HUES6 (cell line): ENCODE measurements around the gene CEMIP.

Experiments
- H3K27ac ChIP-seq: 2 replicates; pipeline ENCODE4 v1.7.0; 2013; ENCODE audit warnings: low read depth, mild to moderate bottlenecking, low read length, inconsistent platforms
- H3K27me3 ChIP-seq: 2 replicates; pipeline ENCODE4 v1.6.1; 2013; ENCODE audit warnings: low read length; ENCODE audit not compliant: control insufficient read depth, insufficient read depth
- H3K36me3 ChIP-seq: 2 replicates; pipeline ENCODE4 v1.6.1; 2013; ENCODE audit warnings: low read length; ENCODE audit not compliant: control insufficient read depth, insufficient read depth
- H3K4me1 ChIP-seq: 2 replicates; pipeline ENCODE4 v1.6.1; 2013; ENCODE audit warnings: low read length; ENCODE audit not compliant: control insufficient read depth, insufficient read depth
- H3K4me3 ChIP-seq: 2 replicates; pipeline ENCODE4 v1.5.1; 2013; ENCODE audit warnings: low read depth, low read length
- H3K9ac ChIP-seq: one replicate; pipeline ENCODE4 v1.6.1; 2013; ENCODE audit warnings: mild to moderate bottlenecking, low read length
- H3K9me3 ChIP-seq: 2 replicates; pipeline ENCODE4 v1.6.1; 2013; ENCODE audit warnings: low read depth, low read length; ENCODE audit not compliant: control insufficient read depth, insufficient read depth

Gene CEMIP

DNA sequence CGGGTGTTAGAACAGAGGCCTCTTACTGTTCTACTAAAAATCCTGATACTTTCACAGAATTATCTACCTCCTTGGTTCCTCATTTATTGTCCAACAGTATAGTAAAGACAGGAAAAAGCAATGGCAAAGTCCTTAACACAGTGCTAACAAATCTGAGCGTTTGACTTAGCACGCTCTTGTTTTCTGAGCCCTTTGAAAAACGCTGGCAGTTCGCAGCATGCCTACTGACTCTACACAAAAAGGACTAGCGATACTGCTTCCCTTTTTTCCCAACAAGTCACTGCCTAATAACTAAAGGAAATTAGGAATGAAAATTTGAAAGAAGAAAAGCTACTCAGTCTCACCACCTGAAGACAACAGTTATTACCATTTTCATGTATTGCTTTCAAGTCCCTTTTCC lies 34.8 kb upstream of the CEMIP start:
- no peak overlapping the region for H3K4me3 ChIP-seq
- no peaks in the 10 kb centered on the region for H3K36me3 ChIP-seq
- H3K27me3 ChIP-seq = no peaks in the 10 kb centered on the region
- no peak overlapping the region for H3K27ac ChIP-seq
- no peak overlapping the region for H3K9ac ChIP-seq
- H3K4me1 ChIP-seq = peaks cover 22% of the 10 kb centered on the region
- H3K9me3 ChIP-seq = no peaks in the 10 kb centered on the region

DNA sequence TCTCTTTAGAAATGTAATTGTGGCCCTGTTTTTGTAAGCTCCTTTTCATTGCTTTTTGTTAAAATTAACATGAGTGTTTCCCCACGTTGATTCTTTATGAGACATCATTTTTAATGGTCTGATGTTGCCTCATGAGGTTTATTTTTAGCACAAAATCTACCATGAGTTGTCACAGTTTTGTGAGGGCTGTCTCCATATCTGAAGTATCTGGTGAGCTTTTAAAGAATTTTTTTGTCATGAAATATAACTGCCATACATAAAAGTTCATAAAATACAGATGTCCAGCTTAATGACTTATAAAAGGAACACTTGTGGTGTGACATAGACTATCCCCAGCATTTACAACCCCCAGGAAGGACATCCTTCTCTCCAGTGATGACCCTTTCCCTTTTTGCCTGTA lies 34.3 kb upstream of the CEMIP start:
- no peaks in the 10 kb centered on the region for H3K27me3 ChIP-seq
- H3K9me3 ChIP-seq = no peaks in the 10 kb centered on the region
- no peak overlapping the region for H3K27ac ChIP-seq
- H3K36me3 ChIP-seq = no peaks in the 10 kb centered on the region
- peaks cover 22% of the 10 kb centered on the region for H3K4me1 ChIP-seq
- H3K9ac ChIP-seq = no peak overlapping the region
- no peak overlapping the region for H3K4me3 ChIP-seq

DNA sequence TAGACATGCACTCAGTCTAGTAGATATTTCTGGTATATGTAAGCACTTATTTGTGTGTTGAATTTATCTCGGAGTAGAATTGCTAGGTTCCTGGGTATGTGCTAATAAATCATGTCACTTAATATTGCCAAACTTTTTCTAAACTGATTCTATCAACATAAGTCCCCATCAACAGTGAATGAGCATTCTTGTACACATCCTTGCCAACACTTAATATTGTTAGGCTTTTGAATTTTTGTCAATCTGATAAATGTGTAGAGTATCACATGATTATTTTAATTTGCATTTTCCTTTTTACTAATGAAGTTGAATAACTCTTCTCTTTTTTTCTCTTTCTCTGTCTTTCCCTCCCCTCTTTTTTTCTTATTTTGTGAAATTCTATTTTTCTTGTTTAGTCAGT lies 33.3 kb upstream of the CEMIP start:
- Histone ChIP-seq H3K9me3 (no peaks in the 10 kb centered on the region), H3K27ac (no peak overlapping the region), H3K9ac (no peak overlapping the region), H3K27me3 (no peaks in the 10 kb centered on the region), H3K4me1 (peaks cover 22% of the 10 kb centered on the region), H3K36me3 (no peaks in the 10 kb centered on the region), H3K4me3 (no peak overlapping the region)

DNA sequence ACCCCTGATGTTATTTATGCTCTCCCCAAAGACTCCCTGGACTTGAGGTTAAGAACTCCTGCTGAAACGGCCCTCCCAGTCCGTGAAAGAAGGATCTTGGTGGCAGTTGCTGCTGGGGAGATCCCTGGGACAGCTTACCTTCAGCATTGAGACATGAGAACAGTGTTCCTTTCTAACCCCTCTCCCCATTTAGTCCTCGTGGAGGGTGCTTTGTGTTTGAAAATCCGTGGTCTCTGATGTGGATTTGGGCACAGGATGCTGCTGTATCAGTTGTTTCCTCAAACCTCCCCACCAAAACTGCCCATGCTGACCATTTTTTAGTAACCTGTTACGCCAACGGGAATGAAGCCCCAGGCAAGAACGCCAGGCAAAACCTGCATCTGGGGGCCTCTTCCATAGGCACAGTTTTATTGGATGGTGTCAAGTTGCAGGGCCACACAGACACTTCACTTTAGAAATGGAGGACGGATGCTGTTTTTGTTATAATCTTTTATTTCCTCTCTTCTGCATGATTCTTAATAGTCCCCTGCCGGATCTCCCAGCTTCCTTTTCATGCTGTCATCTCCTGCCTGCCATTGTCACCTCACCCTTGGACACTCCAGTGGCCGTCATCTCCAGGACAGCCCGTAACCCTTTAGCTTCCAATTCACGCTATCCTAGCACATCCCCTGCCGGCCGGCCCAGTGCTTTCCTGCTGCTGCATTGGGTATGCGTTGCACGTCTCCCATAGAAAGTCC lies 31.7 kb upstream of the CEMIP start:
- no peaks in the 10 kb centered on the region for H3K36me3 ChIP-seq
- no peak overlapping the region for H3K9ac ChIP-seq
- no peaks in the 10 kb centered on the region for H3K27me3 ChIP-seq
- H3K4me1 ChIP-seq = peaks cover 22% of the 10 kb centered on the region
- no peaks in the 10 kb centered on the region for H3K9me3 ChIP-seq
- H3K4me3 ChIP-seq = no peak overlapping the region
- H3K27ac ChIP-seq = no peak overlapping the region

DNA sequence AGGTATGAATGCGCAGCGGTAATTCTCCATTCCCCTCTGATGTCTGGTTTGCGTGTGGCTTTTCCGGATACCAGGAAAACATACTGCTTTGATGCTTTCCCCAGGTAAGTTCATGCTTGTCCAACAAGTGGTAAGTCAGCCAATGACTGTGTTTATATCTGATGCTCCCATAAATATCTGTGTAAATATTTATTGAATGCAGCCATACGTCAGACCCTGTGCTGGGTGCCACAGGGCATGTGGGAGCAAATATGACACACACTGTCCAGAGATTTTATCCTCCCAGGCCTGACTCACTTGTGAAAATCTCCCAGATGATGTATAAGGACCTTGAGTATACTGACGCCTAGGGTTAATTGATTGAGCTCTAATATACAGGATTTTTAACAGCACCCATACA lies 29.6 kb upstream of the CEMIP start:
- Histone ChIP-seq H3K4me3 (no peak overlapping the region), H3K27ac (no peak overlapping the region), H3K9me3 (no peaks in the 10 kb centered on the region), H3K4me1 (peaks cover 12% of the 10 kb centered on the region), H3K36me3 (peaks cover 3% of the 10 kb centered on the region; the same call in 1 of the 2 replicates), H3K9ac (no peak overlapping the region), H3K27me3 (no peaks in the 10 kb centered on the region)

DNA sequence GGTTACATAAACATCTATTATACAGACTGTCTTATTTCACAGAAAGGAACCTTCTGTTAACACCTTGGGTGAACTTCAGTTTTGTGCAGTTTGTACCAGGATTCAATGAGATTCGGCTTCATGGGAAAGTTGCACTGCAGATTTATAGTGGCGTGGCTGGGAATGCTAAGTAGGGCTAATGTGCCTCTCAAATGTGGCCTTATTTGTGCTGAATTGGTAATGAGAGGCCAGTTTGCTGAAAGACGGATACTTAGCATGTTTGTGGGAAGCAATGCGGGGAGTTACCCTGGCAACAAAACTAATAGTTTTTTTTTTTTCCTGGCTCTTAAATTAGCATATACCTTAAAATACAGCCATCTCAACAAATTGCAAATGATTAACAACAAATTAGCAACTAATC lies 28.6 kb upstream of the CEMIP start:
- Histone ChIP-seq H3K9ac (no peak overlapping the region), H3K27me3 (no peaks in the 10 kb centered on the region), H3K9me3 (no peaks in the 10 kb centered on the region), H3K36me3 (peaks cover 3% of the 10 kb centered on the region; the same call in 1 of the 2 replicates), H3K4me3 (no peak overlapping the region), H3K27ac (no peak overlapping the region), H3K4me1 (peaks cover 11% of the 10 kb centered on the region)

DNA sequence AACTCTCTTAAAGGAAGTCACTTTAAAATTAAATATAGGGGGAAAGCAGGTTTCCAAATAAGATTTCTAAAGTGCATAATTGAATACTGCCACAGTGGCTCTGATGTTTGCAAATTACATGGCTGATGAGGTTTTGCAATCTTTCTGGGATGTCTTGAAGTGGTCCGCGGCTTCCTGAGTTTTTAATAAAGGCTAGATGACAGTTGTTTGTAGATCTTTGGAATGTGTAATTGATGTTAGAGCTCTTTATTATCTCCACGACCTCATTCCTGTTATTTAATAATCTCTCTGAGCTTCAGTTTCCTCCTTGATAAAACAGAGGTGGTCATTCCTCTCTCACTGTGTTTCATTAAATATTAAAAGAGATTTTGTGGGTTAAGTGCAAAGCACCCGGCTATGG lies 27.0 kb upstream of the CEMIP start:
- Histone ChIP-seq H3K27me3 (no peaks in the 10 kb centered on the region), H3K9me3 (no peaks in the 10 kb centered on the region), H3K36me3 (peaks cover 3% of the 10 kb centered on the region; the same call in 1 of the 2 replicates), H3K4me3 (no peak overlapping the region), H3K9ac (no peak overlapping the region), H3K4me1 (peaks cover 14% of the 10 kb centered on the region), H3K27ac (no peak overlapping the region)

DNA sequence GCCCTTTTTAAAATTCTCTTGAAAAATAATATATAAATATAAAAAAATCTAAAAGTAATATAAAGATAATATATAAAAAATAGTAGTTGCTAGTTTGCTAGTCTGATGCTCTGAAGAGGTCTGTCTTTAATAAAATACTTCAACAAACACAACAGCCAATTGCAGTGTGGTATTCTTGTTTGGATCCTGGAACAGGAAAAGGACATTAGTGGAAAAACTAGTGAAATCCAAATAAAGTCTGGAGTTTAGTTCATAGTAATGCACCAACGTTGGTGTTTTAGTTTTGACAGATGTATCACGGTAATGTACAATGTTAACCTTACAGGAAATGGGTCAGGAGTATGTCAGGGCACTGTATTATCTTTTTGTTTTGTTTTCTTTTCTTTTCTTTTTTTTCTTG lies 26.0 kb upstream of the CEMIP start:
- no peak overlapping the region for H3K4me3 ChIP-seq
- H3K27ac ChIP-seq = no peak overlapping the region
- H3K27me3 ChIP-seq = no peaks in the 10 kb centered on the region
- peaks cover 3% of the 10 kb centered on the region; the same call in 1 of the 2 replicates for H3K36me3 ChIP-seq
- no peak overlapping the region for H3K9ac ChIP-seq
- peaks cover 5% of the 10 kb centered on the region; the same call in 1 of the 2 replicates for H3K4me1 ChIP-seq
- no peaks in the 10 kb centered on the region for H3K9me3 ChIP-seq

DNA sequence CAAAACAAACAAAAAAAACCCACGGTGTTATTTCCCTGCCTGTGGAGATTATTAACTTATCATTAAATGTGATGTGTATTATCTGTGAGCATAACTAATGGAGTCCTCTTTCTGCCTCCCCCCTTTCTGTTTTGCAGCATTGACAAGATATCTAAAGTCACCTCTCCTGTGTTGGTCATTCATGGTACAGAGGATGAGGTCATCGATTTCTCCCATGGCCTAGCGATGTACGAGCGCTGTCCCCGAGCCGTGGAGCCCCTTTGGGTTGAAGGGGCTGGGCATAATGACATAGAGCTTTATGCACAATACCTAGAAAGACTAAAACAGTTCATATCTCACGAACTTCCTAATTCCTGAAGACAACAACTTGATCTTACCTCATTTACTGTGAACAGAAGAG lies 25.2 kb upstream of the CEMIP start:
- no peak overlapping the region for H3K9ac ChIP-seq
- no peaks in the 10 kb centered on the region for H3K9me3 ChIP-seq
- no peaks in the 10 kb centered on the region for H3K27me3 ChIP-seq
- H3K27ac ChIP-seq = no peak overlapping the region
- H3K4me3 ChIP-seq = no peak overlapping the region
- H3K36me3 ChIP-seq = peaks cover 3% of the 10 kb centered on the region; the same call in 1 of the 2 replicates
- peaks cover 5% of the 10 kb centered on the region; the same call in 1 of the 2 replicates for H3K4me1 ChIP-seq

DNA sequence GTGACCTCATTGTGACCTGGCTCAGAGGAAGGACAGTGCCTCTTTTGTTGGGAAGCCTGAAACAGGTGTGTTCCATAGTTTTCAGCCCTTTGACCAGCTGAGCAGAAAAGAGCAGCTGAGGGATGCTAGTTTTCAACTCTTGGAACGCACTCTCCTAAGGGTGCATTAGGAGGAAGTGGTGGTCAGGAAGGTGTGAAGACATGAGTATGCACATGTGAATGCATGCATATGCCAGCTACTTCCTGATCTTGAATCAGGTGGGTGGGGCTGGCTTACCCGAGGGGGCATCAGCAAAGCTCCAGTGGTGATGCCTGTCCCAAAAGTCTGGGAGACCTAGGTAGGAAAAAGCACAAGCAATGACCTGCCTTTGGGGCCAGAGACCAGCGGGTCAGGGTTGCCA lies 23.3 kb upstream of the CEMIP start:
- Histone ChIP-seq H3K4me1 (peaks cover 5% of the 10 kb centered on the region; the same call in 1 of the 2 replicates), H3K9me3 (no peaks in the 10 kb centered on the region), H3K27me3 (no peaks in the 10 kb centered on the region), H3K27ac (no peak overlapping the region), H3K4me3 (no peak overlapping the region), H3K36me3 (peaks cover 3% of the 10 kb centered on the region; the same call in 1 of the 2 replicates), H3K9ac (no peak overlapping the region)

DNA sequence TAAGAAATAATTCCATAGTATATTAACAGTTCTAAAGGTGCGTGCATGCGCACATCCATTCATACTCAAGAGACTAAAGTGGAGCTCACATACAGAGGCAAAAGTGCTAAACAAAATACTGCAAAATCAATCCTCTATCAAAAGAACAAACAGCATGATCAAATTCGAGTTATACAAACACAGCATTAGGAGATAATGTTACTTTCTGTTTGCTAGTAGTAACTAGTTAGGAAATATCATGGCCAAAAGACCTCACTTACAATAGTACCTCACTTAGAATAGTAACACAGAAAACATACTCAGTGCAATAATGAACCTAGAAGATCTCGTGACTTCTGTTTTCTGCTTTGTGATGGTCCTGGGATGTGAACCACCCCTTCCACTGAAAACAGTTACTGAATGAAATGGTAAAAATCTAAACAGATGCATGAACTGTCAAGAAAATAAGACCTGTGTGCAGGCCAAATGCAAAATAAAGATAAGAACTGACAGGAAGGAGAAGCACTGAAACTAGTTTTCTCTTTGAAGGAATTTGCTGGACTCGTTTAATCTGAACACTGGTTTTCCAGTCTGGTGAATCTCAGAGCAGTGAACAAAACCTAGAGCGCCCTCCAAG lies 20.9 kb upstream of the CEMIP start:
- Histone ChIP-seq H3K9me3 (no peaks in the 10 kb centered on the region), H3K4me3 (no peak overlapping the region), H3K27me3 (no peaks in the 10 kb centered on the region), H3K9ac (no peak overlapping the region), H3K4me1 (peaks cover 5% of the 10 kb centered on the region; the same call in 1 of the 2 replicates), H3K27ac (no peak overlapping the region), H3K36me3 (peaks cover 3% of the 10 kb centered on the region; the same call in 1 of the 2 replicates)
